Trophoblast cell (in vitro differentiated cells and primary cell): ENCODE results near the gene ANKRD13B.
"Not testable (repeated sequence)": the region's sequence is repeated elsewhere in the genome, so short reads cannot be mapped to it uniquely, and the experiment has no call there.

ENCODE experiments used
- DNase-seq, 2 donors: peaks; one replicate each; pipeline ENCODE4 v3.0.0-alpha.2; 2016
- H2AFZ ChIP-seq: 2 replicates; pipeline ENCODE4 v1.6.1; 2013; ENCODE audit warnings: low read length, moderate library complexity, mild to moderate bottlenecking; ENCODE audit not compliant: insufficient read depth, poor library complexity
- H2AK5ac ChIP-seq: 2 replicates; pipeline ENCODE4 v1.6.1; 2013; ENCODE audit warnings: mild to moderate bottlenecking, low read length
- H2BK120ac ChIP-seq: 2 replicates; pipeline ENCODE4 v1.6.1; 2013; ENCODE audit warnings: low read length, mild to moderate bottlenecking, moderate library complexity; ENCODE audit not compliant: insufficient read depth, poor library complexity
- H2BK12ac ChIP-seq: 2 replicates; pipeline ENCODE4 v1.6.1; 2013; ENCODE audit warnings: mild to moderate bottlenecking, low read length, moderate library complexity
- H2BK5ac ChIP-seq: 2 replicates; pipeline ENCODE4 v1.6.1; 2013; ENCODE audit warnings: low read length, low read depth, moderate library complexity, mild to moderate bottlenecking; ENCODE audit not compliant: poor library complexity
- H3K14ac ChIP-seq: 2 replicates; pipeline ENCODE4 v1.6.1; 2013; ENCODE audit warnings: mild to moderate bottlenecking, low read length
- H3K18ac ChIP-seq: 2 replicates; pipeline ENCODE4 v1.6.1; 2013; ENCODE audit warnings: mild to moderate bottlenecking, low read length
- H3K23ac ChIP-seq: 2 replicates; pipeline ENCODE4 v1.6.1; 2013; ENCODE audit warnings: low read length
- H3K27ac ChIP-seq: 2 replicates; pipeline ENCODE4 v1.5.1; 2013; ENCODE audit warnings: low read depth, mild to moderate bottlenecking, inconsistent platforms, low read length, moderate library complexity
- H3K27me3 ChIP-seq: 2 replicates; pipeline ENCODE4 v1.6.1; 2013; ENCODE audit warnings: inconsistent platforms, mild to moderate bottlenecking, low read length, moderate library complexity; ENCODE audit not compliant: insufficient read depth
- H3K36me3 ChIP-seq, 2 experiments: 1 replicate in 1 of 2; 2 replicates in 1 of 2; pipeline ENCODE4 v1.6.1; 2013; ENCODE audit warnings: low read length in 2 of 2, mild to moderate bottlenecking in 2 of 2, moderate library complexity in 1 of 2; ENCODE audit not compliant: insufficient read depth in 2 of 2, control insufficient read depth in 1 of 2
- H3K4ac ChIP-seq: 2 replicates; pipeline ENCODE4 v1.6.1; 2013; ENCODE audit warnings: low read depth, mild to moderate bottlenecking, low read length, moderate library complexity
- H3K4me1 ChIP-seq, 2 experiments: 1 replicate in 1 of 2; 2 replicates in 1 of 2; pipeline ENCODE4 v1.6.1; 2013; ENCODE audit warnings: low read length in 2 of 2, mild to moderate bottlenecking in 2 of 2, moderate library complexity in 1 of 2; ENCODE audit not compliant: insufficient read depth in 2 of 2, control insufficient read depth in 1 of 2
- H3K4me2 ChIP-seq: 2 replicates; pipeline ENCODE4 v1.6.1; 2013; ENCODE audit warnings: inconsistent platforms, mild to moderate bottlenecking, low read length, moderate library complexity
- H3K4me3 ChIP-seq: 2 replicates; pipeline ENCODE4 v1.5.1; 2013; ENCODE audit warnings: mild to moderate bottlenecking, low read depth, low read length, inconsistent platforms
- H3K79me1 ChIP-seq: one replicate; pipeline ENCODE4 v1.6.1; 2013; ENCODE audit warnings: low read length
- H3K79me2 ChIP-seq: 2 replicates; pipeline ENCODE4 v1.6.1; 2013; ENCODE audit warnings: low read length, mild to moderate bottlenecking; ENCODE audit not compliant: control insufficient read depth, insufficient read depth, poor library complexity
- H3K9ac ChIP-seq: 2 replicates; pipeline ENCODE4 v1.6.1; 2013; ENCODE audit warnings: mild to moderate bottlenecking, low read length
- H3K9me3 ChIP-seq: 2 replicates; pipeline ENCODE4 v1.6.1; 2013; ENCODE audit warnings: low read depth, mild to moderate bottlenecking, control low read depth, inconsistent platforms, low read length; ENCODE audit not compliant: insufficient read depth
- H4K12ac ChIP-seq: 2 replicates; pipeline ENCODE4 v1.6.1; 2013; ENCODE audit warnings: low read depth, mild to moderate bottlenecking, low read length, moderate library complexity
- H4K8ac ChIP-seq: 2 replicates; pipeline ENCODE4 v1.6.1; 2013; ENCODE audit warnings: low read depth, mild to moderate bottlenecking, low read length, moderate library complexity
- H4K91ac ChIP-seq: one replicate; pipeline ENCODE4 v1.6.1; 2013; ENCODE audit warnings: low read depth, mild to moderate bottlenecking, low read length, moderate library complexity
- WGBS: extraction: QIAGEN DNeasy Blood & Tissue Kit; methylation state at CpG from one replicate; pipeline ENCODE4 v1.1.7; 2013; ENCODE audit warnings: missing lambda C conversion rate; ENCODE audit not compliant: insufficient read length, insufficient coverage; ENCODE audit errors: extremely low coverage; 5-methylcytosine and 5-hydroxymethylcytosine counted together

ANKRD13B gene

DNA sequence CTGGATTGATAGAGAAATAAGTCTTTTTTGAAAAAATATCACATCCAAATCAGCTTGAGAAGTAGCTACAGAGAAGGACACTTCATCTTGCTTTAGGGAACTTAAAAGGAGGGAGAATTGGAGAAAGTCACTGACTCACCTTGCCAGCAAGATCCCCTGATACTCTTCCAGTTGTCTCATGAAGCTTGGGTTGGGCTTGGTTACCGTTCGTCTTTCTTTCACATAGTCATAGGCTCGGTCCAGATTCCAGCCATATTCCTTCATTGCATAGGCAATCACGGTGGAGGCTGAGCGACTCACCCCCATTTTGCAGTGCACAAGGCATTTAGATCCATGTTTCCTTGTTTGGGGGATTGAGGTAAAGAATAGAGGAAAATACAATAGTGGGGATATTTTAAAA, 55.1 kb downstream of the ANKRD13B start:
- H2BK5ac ChIP-seq: no peak overlapping the region
- no peak overlapping the region for H3K4me3 ChIP-seq
- DNase-seq: peak; percentile 50 to 54
- no peak overlapping the region for H2BK12ac ChIP-seq
- H3K9ac ChIP-seq: no peak overlapping the region
- no peak overlapping the region for H2AK5ac ChIP-seq
- H3K27me3 ChIP-seq: no peaks in the 10 kb centered on the region
- peaks cover 7 to 12% of the 10 kb centered on the region in 2 experiments for H3K36me3 ChIP-seq
- no peak overlapping the region for H3K4ac ChIP-seq
- no peak overlapping the region for H3K18ac ChIP-seq
- H3K4me2 ChIP-seq: no peak overlapping the region
- no CpG with 5 or more reads among the region's 5 CpGs for WGBS
- no peaks in the 10 kb centered on the region for H3K79me2 ChIP-seq
- no peak overlapping the region for H4K91ac ChIP-seq
- peaks cover 3 to 5% of the 10 kb centered on the region in 2 experiments for H3K4me1 ChIP-seq
- H3K14ac ChIP-seq: no peak overlapping the region
- H3K9me3 ChIP-seq: no peaks in the 10 kb centered on the region
- no peak overlapping the region for H4K12ac ChIP-seq
- no peak overlapping the region for H4K8ac ChIP-seq
- no peak overlapping the region for H3K27ac ChIP-seq
- peaks cover 2% of the 10 kb centered on the region for H3K79me1 ChIP-seq
- H2BK120ac ChIP-seq: no peak overlapping the region
- H3K23ac ChIP-seq: no peak overlapping the region
- H2AFZ ChIP-seq: no peak overlapping the region

DNA sequence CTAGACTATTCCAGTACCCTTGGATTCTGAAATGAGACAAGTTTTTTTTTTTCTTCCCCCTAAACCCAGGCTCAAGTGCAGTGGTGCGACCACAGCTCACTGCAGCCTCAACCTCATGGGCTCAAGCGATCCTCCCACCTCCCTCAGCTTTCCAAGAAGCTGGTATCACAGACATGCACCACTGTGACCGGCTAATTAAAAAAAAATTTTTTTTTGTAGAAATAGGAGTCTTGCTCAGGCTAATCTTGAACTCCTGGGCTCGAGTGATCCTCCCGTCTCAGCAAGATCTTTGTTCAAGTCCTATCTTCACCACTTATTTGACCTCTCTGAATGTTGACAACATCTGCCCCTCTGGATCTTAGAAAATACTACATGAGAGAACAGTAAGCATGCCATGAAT, 56.4 kb downstream of the ANKRD13B start:
- Histone ChIP-seq H3K18ac (no peak overlapping the region), H3K79me2 (no peaks in the 10 kb centered on the region), H3K4me3 (no peak overlapping the region), H3K27ac (no peak overlapping the region), H3K27me3 (no peaks in the 10 kb centered on the region), H3K9me3 (no peaks in the 10 kb centered on the region), H3K79me1 (no peaks in the 10 kb centered on the region), H4K12ac (no peak overlapping the region), H4K8ac (no peak overlapping the region), H3K36me3 (peaks cover 7 to 12% of the 10 kb centered on the region in 2 experiments), H2BK5ac (no peak overlapping the region), H3K23ac (no peak overlapping the region), H3K9ac (no peak overlapping the region), H4K91ac (no peak overlapping the region), H3K4me2 (no peak overlapping the region), H3K4ac (no peak overlapping the region), H2AFZ (no peak overlapping the region), H3K14ac (no peak overlapping the region), H3K4me1 (peaks cover 0 to under 1% of the 10 kb centered on the region in 2 experiments), H2BK12ac (no peak overlapping the region), H2AK5ac (no peak overlapping the region), H2BK120ac (no peak overlapping the region)
- DNase-seq: no peak
- WGBS: no CpG with 5 or more reads among the region's 5 CpGs

DNA sequence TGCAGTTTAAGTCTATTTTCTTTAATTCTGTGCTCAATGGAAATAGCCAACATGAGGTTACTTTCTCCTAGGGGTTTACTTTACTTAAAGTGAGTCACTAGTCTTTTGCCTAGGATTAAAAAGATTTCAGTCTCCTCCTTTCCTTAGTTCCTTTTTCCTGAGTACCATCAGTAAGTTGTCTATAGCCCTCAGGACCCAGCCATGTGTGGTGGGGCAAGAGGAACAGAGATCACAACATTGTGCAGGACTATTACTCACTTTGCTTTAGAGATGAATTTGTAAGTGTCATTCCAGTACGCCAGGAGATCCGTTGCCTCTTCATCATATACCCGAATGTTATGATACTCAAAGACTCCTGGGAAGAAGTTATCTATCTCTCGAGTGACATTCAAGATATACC, 57.5 kb downstream of the ANKRD13B start:
- Histone ChIP-seq H3K79me2 (no peaks in the 10 kb centered on the region), H2BK120ac (no peak overlapping the region), H2AK5ac (no peak overlapping the region), H3K36me3 (peaks cover 9 to 10% of the 10 kb centered on the region in 2 experiments), H3K9ac (no peak overlapping the region), H2BK5ac (no peak overlapping the region), H3K4ac (no peak overlapping the region), H4K12ac (no peak overlapping the region), H3K79me1 (no peaks in the 10 kb centered on the region), H3K18ac (no peak overlapping the region), H3K9me3 (no peaks in the 10 kb centered on the region), H4K8ac (no peak overlapping the region), H3K14ac (no peak overlapping the region), H3K23ac (no peak overlapping the region), H3K4me1 (no peaks in the 10 kb centered on the region), H3K27me3 (no peaks in the 10 kb centered on the region), H3K4me2 (no peak overlapping the region), H3K27ac (no peak overlapping the region), H2AFZ (no peak overlapping the region), H4K91ac (no peak overlapping the region), H2BK12ac (no peak overlapping the region), H3K4me3 (no peak overlapping the region)
- WGBS: no CpG with 5 or more reads among the region's 4 CpGs
- DNase-seq: no peak

DNA sequence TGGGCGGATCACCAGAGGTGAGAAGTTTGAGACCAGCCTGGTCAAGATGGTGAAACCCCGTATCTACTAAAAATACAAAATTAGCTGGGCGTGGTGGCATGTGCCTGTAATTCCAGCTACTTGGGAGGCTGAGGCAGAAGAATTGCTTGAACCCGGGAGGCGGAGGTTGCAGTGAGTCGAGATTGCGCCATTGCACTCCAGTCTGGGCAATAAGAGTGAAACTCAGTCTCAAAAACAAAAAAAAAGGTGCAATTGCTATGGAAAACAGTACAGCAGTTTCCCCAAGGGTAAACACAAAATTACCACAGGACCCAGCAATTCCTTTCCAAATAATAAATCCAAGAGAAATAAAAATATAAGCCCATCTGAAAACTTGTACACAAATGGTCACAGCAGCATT, 59.0 kb downstream of the ANKRD13B start:
- H3K18ac ChIP-seq, H3K9ac ChIP-seq, H2BK120ac ChIP-seq, H4K91ac ChIP-seq, H4K12ac ChIP-seq, DNase-seq, H3K4me1 ChIP-seq, H3K4me3 ChIP-seq, H2AK5ac ChIP-seq, H3K4ac ChIP-seq, H2AFZ ChIP-seq, H3K27me3 ChIP-seq, H3K23ac ChIP-seq, H3K4me2 ChIP-seq, H3K79me1 ChIP-seq, H3K79me2 ChIP-seq, H4K8ac ChIP-seq, H2BK5ac ChIP-seq, H3K14ac ChIP-seq, H3K9me3 ChIP-seq, H2BK12ac ChIP-seq, H3K27ac ChIP-seq: not testable (repeated sequence)
- WGBS: no CpG with 5 or more reads among the region's 7 CpGs
- H3K36me3 ChIP-seq: peaks cover 10 to 13% of the 10 kb centered on the region in 2 experiments
